Smooth muscle cell (in vitro differentiated cells): Measurements from ENCODE around the gene PCDHA7. TPM values are rescaled to one million over a fixed set of nuclear protein-coding genes. Genes with fewer than 3 reads are reported as not detected.

ENCODE experiments used
- DNase-seq: peaks from one replicate; lab custom pipeline; 2025; ENCODE audit not compliant: unreplicated experiment; lab: John Stamatoyannopoulos, UW
- H2AFZ ChIP-seq: fragments of 200-600 bp; sonication (generic); 2 replicates; pipeline ENCODE4 v1.6.0; 2016; ENCODE audit warnings: antibody characterized with exemption, low read depth, mild to moderate bottlenecking
- H3F3A ChIP-seq: fragments of 200-600 bp; sonication (generic); 2 replicates; pipeline ENCODE4 v1.6.0; 2017; ENCODE audit warnings: antibody characterized with exemption, low read depth
- H3K27ac ChIP-seq: fragments of 200-600 bp; sonication (generic); 2 replicates; pipeline ENCODE4 v1.5.1; 2016; ENCODE audit warnings: low read depth, mild to moderate bottlenecking
- H3K27me3 ChIP-seq: fragments of 200-600 bp; sonication (generic); 2 replicates; pipeline ENCODE4 v1.6.1; 2016; ENCODE audit warnings: low read depth, mild to moderate bottlenecking
- H3K36me3 ChIP-seq: fragments of 200-600 bp; sonication (generic); 2 replicates; pipeline ENCODE4 v1.5.1; 2016; ENCODE audit warnings: low read depth
- H3K4me1 ChIP-seq: fragments of 200-600 bp; sonication (generic); 2 replicates; pipeline ENCODE4 v1.5.1; 2016; ENCODE audit warnings: low read depth
- H3K4me2 ChIP-seq: fragments of 200-600 bp; sonication (generic); 2 replicates; pipeline ENCODE4 v1.6.0; 2016; ENCODE audit warnings: mild to moderate bottlenecking
- H3K4me3 ChIP-seq: fragments of 200-600 bp; sonication (generic); 2 replicates; pipeline ENCODE4 v1.5.1; 2016; ENCODE audit warnings: mild to moderate bottlenecking
- H3K79me2 ChIP-seq: fragments of 200-600 bp; sonication (generic); 2 replicates; pipeline ENCODE4 v1.6.0; 2016; ENCODE audit warnings: low read depth, mild to moderate bottlenecking
- H3K9ac ChIP-seq: fragments of 200-600 bp; sonication (generic); 2 replicates; pipeline ENCODE4 v1.6.0; 2016; ENCODE audit warnings: low read depth
- H3K9me3 ChIP-seq: fragments of 200-600 bp; sonication (generic); replicated peaks from 2 replicates; pipeline ENCODE4 v1.5.1; 2016; ENCODE audit warnings: low read depth
- H4K20me1 ChIP-seq: fragments of 200-600 bp; sonication (generic); 2 replicates; pipeline ENCODE4 v1.6.0; 2016; ENCODE audit warnings: low read depth
- WGBS: methylation state at CpG from one replicate; pipeline ENCODE4 v1.1.7; 2016; ENCODE audit warnings: low lambda C conversion rate; 5-methylcytosine and 5-hydroxymethylcytosine counted together
- polyA plus RNA-seq: library from polyadenylated mRNA; unstranded; fragments of >200 nt; fragmentation: Nextera tagmentation; extraction: Ambion mirVana; gene quantifications from 2 replicates; pipeline ENCODE4 v1.2.1, GENCODE V29; 2016
- total RNA-seq: library from RNA; depleted of rRNA; stranded (reverse); fragments of >200 nt; gene quantifications from 2 replicates; pipeline ENCODE4 v1.2.3, GENCODE V29; 2014
- TF ChIP-seq, protein P1 (sequence below): fragments of 200-600 bp; sonication (generic); IDR thresholded peaks from 2 replicates; pipeline ENCODE4 v1.5.1; 2017; ENCODE audit warnings: borderline replicate concordance, mild to moderate bottlenecking, antibody characterized with exemption; ENCODE audit not compliant: insufficient read depth, poor library complexity, severe bottlenecking

The PCDHA7 gene
- total and polyA plus RNA-seq, 2 experiments from 2014 or later, result 1.0 to 3.1 TPM

DNA sequence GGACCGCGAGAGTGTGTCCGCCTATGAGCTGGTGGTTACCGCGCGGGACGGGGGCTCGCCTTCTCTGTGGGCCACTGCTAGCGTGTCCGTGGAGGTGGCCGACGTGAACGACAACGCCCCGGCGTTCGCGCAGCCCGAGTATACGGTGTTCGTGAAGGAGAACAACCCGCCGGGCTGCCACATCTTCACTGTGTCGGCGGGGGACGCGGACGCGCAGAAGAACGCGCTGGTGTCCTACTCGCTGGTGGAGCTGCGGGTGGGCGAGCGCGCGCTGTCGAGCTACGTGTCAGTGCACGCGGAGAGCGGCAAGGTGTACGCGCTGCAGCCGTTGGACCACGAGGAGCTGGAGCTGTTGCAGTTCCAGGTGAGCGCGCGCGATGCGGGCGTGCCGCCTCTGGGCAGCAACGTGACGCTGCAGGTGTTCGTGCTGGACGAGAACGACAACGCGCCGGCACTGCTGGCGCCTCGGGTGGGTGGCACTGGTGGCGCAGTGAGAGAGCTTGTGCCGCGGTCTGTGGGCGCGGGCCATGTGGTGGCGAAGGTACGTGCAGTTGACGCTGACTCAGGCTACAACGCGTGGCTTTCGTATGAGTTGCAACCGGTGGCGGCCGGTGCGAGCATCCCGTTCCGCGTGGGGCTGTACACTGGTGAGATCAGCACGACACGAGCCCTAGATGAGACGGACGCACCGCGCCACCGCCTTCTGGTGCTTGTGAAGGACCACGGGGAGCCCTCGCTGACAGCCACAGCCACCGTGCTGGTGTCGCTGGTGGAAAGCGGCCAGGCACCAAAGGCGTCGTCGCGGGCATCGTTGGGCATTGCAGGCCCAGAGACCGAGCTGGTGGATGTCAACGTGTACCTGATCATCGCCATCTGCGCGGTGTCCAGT is 1.8 kb downstream of the PCDHA7 start:
- H2AFZ ChIP-seq, result no peak overlapping the region
- 98% methylated on average over 96 of the region's 103 CpGs for WGBS
- no peaks in the 10 kb centered on the region for H4K20me1 ChIP-seq
- H3F3A ChIP-seq, result no peaks in the 10 kb centered on the region
- no peaks in the 10 kb centered on the region for H3K9me3 ChIP-seq
- H3K36me3 ChIP-seq, result no peaks in the 10 kb centered on the region
- DNase-seq, result no peak
- H3K9ac ChIP-seq, result no peak overlapping the region
- no peak overlapping the region for H3K4me2 ChIP-seq
- no peaks in the 10 kb centered on the region for H3K79me2 ChIP-seq
- no peaks in the 10 kb centered on the region for H3K4me1 ChIP-seq
- H3K27me3 ChIP-seq, result no peaks in the 10 kb centered on the region
- H3K4me3 ChIP-seq, result no peak overlapping the region
- TF ChIP-seq, protein P1, sequence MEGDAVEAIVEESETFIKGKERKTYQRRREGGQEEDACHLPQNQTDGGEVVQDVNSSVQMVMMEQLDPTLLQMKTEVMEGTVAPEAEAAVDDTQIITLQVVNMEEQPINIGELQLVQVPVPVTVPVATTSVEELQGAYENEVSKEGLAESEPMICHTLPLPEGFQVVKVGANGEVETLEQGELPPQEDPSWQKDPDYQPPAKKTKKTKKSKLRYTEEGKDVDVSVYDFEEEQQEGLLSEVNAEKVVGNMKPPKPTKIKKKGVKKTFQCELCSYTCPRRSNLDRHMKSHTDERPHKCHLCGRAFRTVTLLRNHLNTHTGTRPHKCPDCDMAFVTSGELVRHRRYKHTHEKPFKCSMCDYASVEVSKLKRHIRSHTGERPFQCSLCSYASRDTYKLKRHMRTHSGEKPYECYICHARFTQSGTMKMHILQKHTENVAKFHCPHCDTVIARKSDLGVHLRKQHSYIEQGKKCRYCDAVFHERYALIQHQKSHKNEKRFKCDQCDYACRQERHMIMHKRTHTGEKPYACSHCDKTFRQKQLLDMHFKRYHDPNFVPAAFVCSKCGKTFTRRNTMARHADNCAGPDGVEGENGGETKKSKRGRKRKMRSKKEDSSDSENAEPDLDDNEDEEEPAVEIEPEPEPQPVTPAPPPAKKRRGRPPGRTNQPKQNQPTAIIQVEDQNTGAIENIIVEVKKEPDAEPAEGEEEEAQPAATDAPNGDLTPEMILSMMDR, result no peak
- no peak overlapping the region for H3K27ac ChIP-seq

DNA sequence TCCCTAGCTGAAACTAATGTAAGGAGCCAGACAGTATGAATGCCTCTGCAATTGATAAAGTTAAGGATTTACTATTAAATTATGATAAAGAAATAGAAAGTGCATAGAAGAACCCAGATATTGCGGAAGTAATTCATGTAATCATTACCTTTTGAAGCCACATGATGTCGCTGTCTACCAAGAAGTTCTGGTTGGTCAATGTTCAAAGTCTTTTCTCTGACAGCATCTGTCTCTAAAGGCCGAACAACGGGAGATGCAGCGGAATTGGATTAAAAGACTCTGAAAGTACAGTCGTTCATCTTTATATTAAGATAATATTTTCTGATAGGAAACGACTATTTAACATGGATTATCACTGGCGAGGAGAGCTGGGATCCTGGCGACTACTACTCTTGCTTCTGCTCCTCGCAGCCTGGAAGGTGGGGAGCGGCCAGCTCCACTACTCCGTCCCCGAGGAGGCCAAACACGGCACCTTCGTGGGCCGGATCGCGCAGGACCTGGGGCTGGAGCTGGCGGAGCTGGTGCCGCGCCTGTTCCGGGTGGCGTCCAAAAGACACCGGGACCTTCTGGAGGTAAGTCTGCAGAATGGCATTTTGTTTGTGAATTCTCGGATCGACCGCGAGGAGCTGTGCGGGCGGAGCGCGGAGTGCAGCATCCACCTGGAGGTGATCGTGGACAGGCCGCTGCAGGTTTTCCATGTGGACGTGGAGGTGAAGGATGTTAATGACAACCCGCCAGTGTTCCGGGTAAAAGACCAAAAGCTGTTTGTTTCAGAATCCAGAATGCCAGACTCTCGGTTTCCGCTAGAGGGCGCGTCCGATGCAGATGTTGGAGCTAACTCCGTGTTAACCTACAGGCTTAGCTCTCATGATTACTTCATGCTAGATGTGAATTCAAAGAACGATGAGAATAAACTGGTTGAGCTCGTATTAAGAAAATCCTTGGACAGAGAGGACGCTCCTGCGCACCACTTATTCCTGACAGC is 7.2 kb downstream of the PCDHA7 start, which contains the start of gene PCDHA8:
PCDHA8 (plus strand) TSS at position 210 of the 985 bp plus-strand sequence; CDS start at position 345, 135 bp downstream.
- TF ChIP-seq, protein P1, result no peak
- Histone ChIP-seq H3K4me2 (no peak within 1 kb of the TSS), H3K4me1 (no peaks in the 10 kb centered on the region), H3K27me3 (no peaks in the 10 kb centered on the region), H2AFZ (no peak within 1 kb of the TSS), H3K9ac (no peak within 1 kb of the TSS), H3K27ac (no peak within 1 kb of the TSS), H3K9me3 (no peaks in the 10 kb centered on the region), H3F3A (no peaks in the 10 kb centered on the region), H3K4me3 (no peak within 1 kb of the TSS), H3K79me2 (no peaks in the 10 kb centered on the region), H3K36me3 (no peaks in the 10 kb centered on the region), H4K20me1 (no peaks in the 10 kb centered on the region)
- WGBS, result 69% methylated on average over 47 of the region's 47 CpGs
- DNase-seq, result no peak

DNA sequence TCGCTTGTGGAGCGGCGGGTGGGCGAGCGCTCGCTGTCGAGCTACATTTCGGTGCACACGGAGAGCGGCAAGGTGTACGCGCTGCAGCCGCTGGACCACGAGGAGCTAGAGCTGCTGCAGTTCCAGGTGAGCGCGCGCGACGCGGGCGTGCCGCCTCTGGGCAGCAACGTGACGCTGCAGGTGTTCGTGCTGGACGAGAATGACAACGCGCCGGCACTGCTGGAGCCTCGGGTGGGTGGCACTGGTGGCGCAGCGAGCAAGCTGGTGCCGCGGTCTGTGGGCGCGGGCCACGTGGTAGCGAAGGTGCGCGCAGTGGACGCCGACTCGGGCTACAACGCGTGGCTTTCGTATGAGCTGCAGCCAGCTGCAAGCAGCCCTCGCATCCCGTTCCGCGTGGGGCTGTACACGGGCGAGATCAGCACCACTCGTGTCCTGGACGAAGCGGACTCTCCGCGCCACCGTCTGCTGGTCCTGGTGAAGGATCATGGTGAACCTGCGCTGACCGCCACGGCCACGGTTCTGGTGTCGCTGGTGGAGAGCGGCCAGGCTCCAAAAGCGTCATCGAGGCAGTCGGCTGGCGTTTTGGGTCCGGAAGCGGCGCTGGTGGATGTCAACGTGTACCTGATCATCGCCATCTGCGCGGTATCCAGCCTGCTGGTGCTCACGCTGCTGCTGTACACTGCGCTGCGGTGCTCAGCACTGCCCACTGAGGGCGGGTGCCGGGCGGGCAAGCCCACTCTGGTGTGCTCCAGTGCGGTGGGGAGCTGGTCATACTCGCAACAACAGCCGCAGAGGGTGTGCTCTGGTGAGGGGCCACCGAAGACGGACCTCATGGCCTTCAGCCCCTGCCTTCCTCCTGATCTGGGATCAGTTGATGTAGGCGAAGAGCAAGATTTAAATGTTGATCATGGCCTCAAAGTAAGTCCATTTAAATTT is 9.0 kb downstream of the PCDHA7 start:
- no peak overlapping the region for H3K4me2 ChIP-seq
- H4K20me1 ChIP-seq, result no peaks in the 10 kb centered on the region
- H3K9me3 ChIP-seq, result no peaks in the 10 kb centered on the region
- H3K4me1 ChIP-seq, result no peaks in the 10 kb centered on the region
- no peak overlapping the region for H3K9ac ChIP-seq
- H3K27me3 ChIP-seq, result no peaks in the 10 kb centered on the region
- H3K4me3 ChIP-seq, result no peak overlapping the region
- 99% methylated on average over 77 of the region's 87 CpGs for WGBS
- no peaks in the 10 kb centered on the region for H3K36me3 ChIP-seq
- H2AFZ ChIP-seq, result no peak overlapping the region
- TF ChIP-seq, protein P1, result no peak
- no peak for DNase-seq
- no peaks in the 10 kb centered on the region for H3F3A ChIP-seq
- H3K27ac ChIP-seq, result no peak overlapping the region
- H3K79me2 ChIP-seq, result no peaks in the 10 kb centered on the region
